WTC11 (cell line): Measurements from ENCODE around the gene AP5M1. TPM values are rescaled to one million over a fixed set of nuclear protein-coding genes. Genes with fewer than 3 reads are reported as not detected.

Experiments
- ATAC-seq: fragments of 200-7000 bp; cut with Tn5 transposase; 2 replicates; pipeline ENCODE4 v1.10.0; 2021; ENCODE audit warnings: mild to moderate bottlenecking, moderate library complexity
- CTCF ChIA-PET: fragments of 300-600 bp; sonication (Branson Sonifier 250); formaldehyde crosslinking; loops from one replicate; lab custom pipeline; 2021; ENCODE audit warnings: antibody characterized with exemption; lab: Charles Lee
- POLR2A ChIA-PET: fragments of 350-600 bp; sonication (Branson Sonifier 250); formaldehyde crosslinking; loops from one replicate; lab custom pipeline; 2021; ENCODE audit warnings: antibody characterized with exemption; lab: Charles Lee
- DNase-seq: peaks from one replicate; pipeline ENCODE4 v3.0.0; 2021; ENCODE audit warnings: low spot score
- H3K27ac Mint-ChIP-seq: 2 replicates; pipeline ENCODE4 v1.8.0; 2021; ENCODE audit warnings: mixed read lengths
- H3K27me3 Mint-ChIP-seq: 2 replicates; pipeline ENCODE4 v1.8.0; 2021; ENCODE audit warnings: low read depth, mild to moderate bottlenecking, moderate library complexity, mixed read lengths
- H3K36me3 Mint-ChIP-seq: 2 replicates; pipeline ENCODE4 v1.8.0; 2021; ENCODE audit warnings: mixed read lengths
- H3K4me1 Mint-ChIP-seq: 2 replicates; pipeline ENCODE4 v1.8.0; 2022; ENCODE audit warnings: mixed read lengths
- H3K4me3 Mint-ChIP-seq: 2 replicates; pipeline ENCODE4 v1.8.0; 2021; ENCODE audit warnings: mild to moderate bottlenecking, moderate library complexity, mixed read lengths
- H3K9me3 Mint-ChIP-seq: 2 replicates; pipeline ENCODE4 v1.8.0; 2021; ENCODE audit warnings: mixed read lengths
- CBFB ChIP-seq: sonication (generic); formaldehyde crosslinking; IDR thresholded peaks from 2 replicates; pipeline ENCODE4 v1.8.1; 2022; ENCODE audit warnings: mild to moderate bottlenecking, low read depth, missing genetic modification reagents
- CREB1 ChIP-seq: sonication (generic); formaldehyde crosslinking; IDR thresholded peaks from 2 replicates; pipeline ENCODE4 v1.8.0; 2023; ENCODE audit warnings: mild to moderate bottlenecking, missing genetic modification reagents
- ESRRA ChIP-seq: sonication (generic); formaldehyde crosslinking; IDR thresholded peaks from 2 replicates; pipeline ENCODE4 v1.8.1; 2022; ENCODE audit warnings: mild to moderate bottlenecking, missing genetic modification reagents, borderline replicate concordance
- FOXP1 ChIP-seq: sonication (generic); formaldehyde crosslinking; IDR thresholded peaks from 2 replicates; pipeline ENCODE4 v1.8.0; 2022; ENCODE audit warnings: missing genetic modification reagents, mild to moderate bottlenecking, moderate library complexity, borderline replicate concordance
- IRF2 ChIP-seq: sonication (generic); formaldehyde crosslinking; IDR thresholded peaks from 2 replicates; pipeline ENCODE4 v1.8.0; 2022; ENCODE audit warnings: low read depth, missing genetic modification reagents, borderline replicate concordance
- KAT7 ChIP-seq: sonication (generic); formaldehyde crosslinking; IDR thresholded peaks from 2 replicates; pipeline ENCODE4 v1.8.1; 2023; ENCODE audit warnings: missing genetic modification reagents, mild to moderate bottlenecking, borderline replicate concordance
- MYBL2 ChIP-seq: sonication (generic); formaldehyde crosslinking; IDR thresholded peaks from 2 replicates; pipeline ENCODE4 v1.8.1; 2023; ENCODE audit warnings: mild to moderate bottlenecking, moderate library complexity, missing genetic modification reagents
- NR2C2 ChIP-seq: sonication (generic); formaldehyde crosslinking; IDR thresholded peaks from 2 replicates; pipeline ENCODE4 v1.8.0; 2022; ENCODE audit warnings: mild to moderate bottlenecking, missing genetic modification reagents
- NR3C1 ChIP-seq: sonication (generic); formaldehyde crosslinking; conservative IDR thresholded peaks from 2 replicates; pipeline ENCODE4 v1.8.1; 2023; ENCODE audit warnings: low read depth, mild to moderate bottlenecking, missing genetic modification reagents
- PRRX2 ChIP-seq: fragments of 250-450 bp; sonication (Bioruptor Pico); IDR thresholded peaks from 2 replicates; pipeline ENCODE4 v1.8.0; 2021; ENCODE audit warnings: mild to moderate bottlenecking
- ZBTB21 ChIP-seq: sonication (generic); formaldehyde crosslinking; IDR thresholded peaks from 2 replicates; pipeline ENCODE4 v1.8.1; 2023; ENCODE audit warnings: mild to moderate bottlenecking, missing genetic modification reagents, borderline replicate concordance
- ZNF219 ChIP-seq: sonication (generic); formaldehyde crosslinking; IDR thresholded peaks from 2 replicates; pipeline ENCODE4 v1.8.0; 2023; ENCODE audit warnings: missing genetic modification reagents, mild to moderate bottlenecking, borderline replicate concordance
- total RNA-seq: library from RNA; stranded (reverse); gene quantifications from 3 replicates; pipeline ENCODE4 v1.2.3, GENCODE V29; 2021
- TF ChIP-seq, protein P1 (sequence below): fragments of 250-450 bp; sonication (Bioruptor Pico); IDR thresholded peaks from 2 replicates; pipeline ENCODE4 v2.1.2; 2022; ENCODE audit warnings: mild to moderate bottlenecking, moderate library complexity
- TF ChIP-seq, protein P2 (sequence below): sonication (generic); formaldehyde crosslinking; IDR thresholded peaks from 2 replicates; pipeline ENCODE4 v1.8.1; 2022; ENCODE audit warnings: low read depth, mild to moderate bottlenecking, moderate library complexity, missing genetic modification reagents, borderline replicate concordance
- TF ChIP-seq, protein P3 (sequence below): fragments of 250-450 bp; sonication (Bioruptor Pico); IDR thresholded peaks from 2 replicates; pipeline ENCODE4 v1.8.0; 2021; ENCODE audit warnings: mild to moderate bottlenecking
- TF ChIP-seq, protein P4 (sequence below): sonication (generic); formaldehyde crosslinking; IDR thresholded peaks from 2 replicates; pipeline ENCODE4 v1.8.1; 2022; ENCODE audit warnings: mild to moderate bottlenecking, moderate library complexity, missing genetic modification reagents
- TF ChIP-seq, protein P5 (sequence below): fragments of 200-600 bp; IDR thresholded peaks from 2 replicates; pipeline ENCODE4 v1.8.0; 2022; ENCODE audit warnings: antibody characterized with exemption

The AP5M1 gene
- total RNA-seq, 1 experiment from 2014 or later, result 48.5 TPM

DNA sequence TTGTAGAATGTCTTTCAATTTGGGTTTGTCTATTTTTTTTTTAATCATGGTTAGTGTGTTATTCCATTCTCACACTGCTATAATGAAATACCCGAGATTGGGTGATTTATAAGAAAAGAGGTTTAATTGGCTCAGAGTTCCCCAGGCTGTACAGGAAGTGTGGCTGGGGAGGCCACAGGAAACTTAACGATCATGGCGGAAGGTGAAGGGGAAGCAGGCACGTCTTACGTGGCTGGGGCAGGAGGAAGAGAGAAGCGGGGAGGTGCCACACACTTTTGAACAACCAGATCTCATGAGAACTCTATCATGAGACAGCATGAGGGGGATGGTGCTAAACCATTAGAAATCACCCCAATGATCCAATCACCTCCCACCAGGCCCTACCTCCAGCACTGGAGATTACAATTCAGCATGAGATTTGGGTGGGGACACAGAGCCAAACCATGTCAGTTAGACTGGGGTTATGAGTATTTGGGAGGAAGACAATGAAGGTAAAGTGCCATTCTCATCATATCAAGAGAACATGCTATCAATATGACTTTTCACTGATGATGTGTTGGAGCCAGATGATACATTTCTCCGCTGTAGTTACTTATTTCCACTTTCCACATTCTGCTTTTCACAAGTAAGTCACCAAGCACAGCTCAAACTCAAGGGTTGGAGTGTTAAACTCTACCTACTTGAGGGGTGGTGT, 45.8 kb downstream of the AP5M1 start:
- Mint-ChIP-seq H3K27ac (no peak overlapping the region), H3K36me3 (no peaks in the 10 kb centered on the region), H3K4me3 (no peak overlapping the region), H3K4me1 (no peaks in the 10 kb centered on the region), H3K9me3 (no peaks in the 10 kb centered on the region), H3K27me3 (no peaks in the 10 kb centered on the region)
- DNase-seq (no peak), ATAC-seq (no peak)
- TF ChIP-seq, protein P1, sequence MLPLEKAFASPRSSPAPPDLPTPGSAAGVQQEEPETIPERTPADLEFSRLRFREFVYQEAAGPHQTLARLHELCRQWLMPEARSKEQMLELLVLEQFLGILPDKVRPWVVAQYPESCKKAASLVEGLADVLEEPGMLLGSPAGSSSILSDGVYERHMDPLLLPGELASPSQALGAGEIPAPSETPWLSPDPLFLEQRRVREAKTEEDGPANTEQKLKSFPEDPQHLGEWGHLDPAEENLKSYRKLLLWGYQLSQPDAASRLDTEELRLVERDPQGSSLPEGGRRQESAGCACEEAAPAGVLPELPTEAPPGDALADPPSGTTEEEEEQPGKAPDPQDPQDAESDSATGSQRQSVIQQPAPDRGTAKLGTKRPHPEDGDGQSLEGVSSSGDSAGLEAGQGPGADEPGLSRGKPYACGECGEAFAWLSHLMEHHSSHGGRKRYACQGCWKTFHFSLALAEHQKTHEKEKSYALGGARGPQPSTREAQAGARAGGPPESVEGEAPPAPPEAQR (CRISPR knock-in tag), result no peak
- TF ChIP-seq, protein P2, sequence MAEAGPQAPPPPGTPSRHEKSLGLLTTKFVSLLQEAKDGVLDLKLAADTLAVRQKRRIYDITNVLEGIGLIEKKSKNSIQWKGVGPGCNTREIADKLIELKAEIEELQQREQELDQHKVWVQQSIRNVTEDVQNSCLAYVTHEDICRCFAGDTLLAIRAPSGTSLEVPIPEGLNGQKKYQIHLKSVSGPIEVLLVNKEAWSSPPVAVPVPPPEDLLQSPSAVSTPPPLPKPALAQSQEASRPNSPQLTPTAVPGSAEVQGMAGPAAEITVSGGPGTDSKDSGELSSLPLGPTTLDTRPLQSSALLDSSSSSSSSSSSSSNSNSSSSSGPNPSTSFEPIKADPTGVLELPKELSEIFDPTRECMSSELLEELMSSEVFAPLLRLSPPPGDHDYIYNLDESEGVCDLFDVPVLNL (CRISPR knock-in tag), result no peak
- TF ChIP-seq CREB1 (CRISPR knock-in tag) (no peak), IRF2 (CRISPR knock-in tag) (no peak), CBFB (CRISPR knock-in tag) (no peak), NR2C2 (CRISPR knock-in tag) (no peak), PRRX2 (no peak), KAT7 (CRISPR knock-in tag) (no peak), NR3C1 (no peak), ZNF219 (CRISPR knock-in tag) (no peak), MYBL2 (CRISPR knock-in tag) (no peak), ZBTB21 (CRISPR knock-in tag) (no peak), FOXP1 (CRISPR knock-in tag) (no peak), ESRRA (CRISPR knock-in tag) (no peak)
- TF ChIP-seq, protein P3, sequence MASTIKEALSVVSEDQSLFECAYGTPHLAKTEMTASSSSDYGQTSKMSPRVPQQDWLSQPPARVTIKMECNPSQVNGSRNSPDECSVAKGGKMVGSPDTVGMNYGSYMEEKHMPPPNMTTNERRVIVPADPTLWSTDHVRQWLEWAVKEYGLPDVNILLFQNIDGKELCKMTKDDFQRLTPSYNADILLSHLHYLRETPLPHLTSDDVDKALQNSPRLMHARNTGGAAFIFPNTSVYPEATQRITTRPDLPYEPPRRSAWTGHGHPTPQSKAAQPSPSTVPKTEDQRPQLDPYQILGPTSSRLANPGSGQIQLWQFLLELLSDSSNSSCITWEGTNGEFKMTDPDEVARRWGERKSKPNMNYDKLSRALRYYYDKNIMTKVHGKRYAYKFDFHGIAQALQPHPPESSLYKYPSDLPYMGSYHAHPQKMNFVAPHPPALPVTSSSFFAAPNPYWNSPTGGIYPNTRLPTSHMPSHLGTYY (CRISPR knock-in tag), result no peak
- TF ChIP-seq, protein P4, sequence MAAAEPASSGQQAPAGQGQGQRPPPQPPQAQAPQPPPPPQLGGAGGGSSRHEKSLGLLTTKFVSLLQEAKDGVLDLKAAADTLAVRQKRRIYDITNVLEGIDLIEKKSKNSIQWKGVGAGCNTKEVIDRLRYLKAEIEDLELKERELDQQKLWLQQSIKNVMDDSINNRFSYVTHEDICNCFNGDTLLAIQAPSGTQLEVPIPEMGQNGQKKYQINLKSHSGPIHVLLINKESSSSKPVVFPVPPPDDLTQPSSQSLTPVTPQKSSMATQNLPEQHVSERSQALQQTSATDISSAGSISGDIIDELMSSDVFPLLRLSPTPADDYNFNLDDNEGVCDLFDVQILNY (CRISPR knock-in tag), result no peak
- POLR2A ChIA-PET, result no interaction called here
- CTCF ChIA-PET, result interaction anchor here (1.4 kb wide), 1 partner anchor 823 kb away, joined by 4 read pairs; no protein-coding TSS in a partner anchor

DNA sequence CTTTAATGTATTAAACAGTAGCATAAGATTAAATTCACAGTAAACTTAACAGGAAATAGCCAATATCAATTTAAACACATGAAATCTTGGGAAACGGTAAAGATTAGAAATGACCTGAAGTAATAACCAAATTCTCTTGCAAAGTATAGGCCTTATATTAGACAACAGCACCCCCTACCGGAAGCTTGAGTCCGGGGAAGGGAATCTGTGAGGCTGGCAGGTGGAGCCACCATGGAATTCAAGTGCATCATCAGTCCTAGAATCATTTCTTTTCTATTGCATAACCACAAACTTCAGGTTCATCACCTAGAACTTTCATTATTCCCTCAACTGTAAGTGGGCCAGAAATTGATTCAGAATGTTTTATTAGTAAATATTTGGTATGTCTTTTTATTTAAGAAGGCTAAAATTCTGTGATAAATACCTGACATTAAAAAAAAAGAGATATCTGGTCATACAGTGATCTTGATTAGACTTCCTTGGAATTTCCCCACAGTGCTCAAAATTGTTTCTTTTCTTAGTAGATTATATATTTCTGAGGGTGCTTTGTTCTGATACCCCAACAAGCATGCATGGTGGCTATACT, 48.6 kb downstream of the AP5M1 start:
- ChIA-PET CTCF (interaction anchor here (0.5 to 1.9 kb wide), 12 partner anchors 18 to 835 kb away, joined by 3 to 7 read pairs (median 3); no protein-coding TSS in a partner anchor), POLR2A (no interaction called here)
- Mint-ChIP-seq H3K9me3 (no peaks in the 10 kb centered on the region), H3K27ac (no peak overlapping the region), H3K4me3 (no peak overlapping the region), H3K36me3 (no peaks in the 10 kb centered on the region), H3K4me1 (no peaks in the 10 kb centered on the region), H3K27me3 (no peaks in the 10 kb centered on the region)
- ATAC-seq (peak; percentile 39; the same call in 1 of the 2 replicates), DNase-seq (peak; percentile 77)
- no peak for TF ChIP-seq MYBL2 (CRISPR knock-in tag)
- TF ChIP-seq, protein P5, sequence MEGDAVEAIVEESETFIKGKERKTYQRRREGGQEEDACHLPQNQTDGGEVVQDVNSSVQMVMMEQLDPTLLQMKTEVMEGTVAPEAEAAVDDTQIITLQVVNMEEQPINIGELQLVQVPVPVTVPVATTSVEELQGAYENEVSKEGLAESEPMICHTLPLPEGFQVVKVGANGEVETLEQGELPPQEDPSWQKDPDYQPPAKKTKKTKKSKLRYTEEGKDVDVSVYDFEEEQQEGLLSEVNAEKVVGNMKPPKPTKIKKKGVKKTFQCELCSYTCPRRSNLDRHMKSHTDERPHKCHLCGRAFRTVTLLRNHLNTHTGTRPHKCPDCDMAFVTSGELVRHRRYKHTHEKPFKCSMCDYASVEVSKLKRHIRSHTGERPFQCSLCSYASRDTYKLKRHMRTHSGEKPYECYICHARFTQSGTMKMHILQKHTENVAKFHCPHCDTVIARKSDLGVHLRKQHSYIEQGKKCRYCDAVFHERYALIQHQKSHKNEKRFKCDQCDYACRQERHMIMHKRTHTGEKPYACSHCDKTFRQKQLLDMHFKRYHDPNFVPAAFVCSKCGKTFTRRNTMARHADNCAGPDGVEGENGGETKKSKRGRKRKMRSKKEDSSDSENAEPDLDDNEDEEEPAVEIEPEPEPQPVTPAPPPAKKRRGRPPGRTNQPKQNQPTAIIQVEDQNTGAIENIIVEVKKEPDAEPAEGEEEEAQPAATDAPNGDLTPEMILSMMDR, result peak; percentile 72
